Mesothelial cell of epicardium (in vitro differentiated cells): ENCODE measurements around the gene TTC39B. TPM values are rescaled to one million over a fixed set of nuclear protein-coding genes. Genes with fewer than 3 reads are reported as not detected.

Source experiments
- DNase-seq, 2 experiments: peaks; one replicate each; pipeline ENCODE4 v3.0.0; 2021; ENCODE audit warnings: low spot score in 2 of 2; ENCODE audit not compliant: unreplicated experiment in 2 of 2
- H3K27ac Mint-ChIP-seq: 2 replicates; pipeline ENCODE4 v1.8.0; 2021; ENCODE audit warnings: mixed read lengths
- H3K27me3 Mint-ChIP-seq: 2 replicates; pipeline ENCODE4 v1.8.0; 2021; ENCODE audit warnings: low read depth, mixed read lengths
- H3K36me3 Mint-ChIP-seq: 2 replicates; pipeline ENCODE4 v1.8.0; 2021; ENCODE audit warnings: mixed read lengths
- H3K4me1 Mint-ChIP-seq: 2 replicates; pipeline ENCODE4 v1.8.0; 2021; ENCODE audit warnings: mixed read lengths
- H3K4me3 Mint-ChIP-seq: 2 replicates; pipeline ENCODE4 v1.8.0; 2021; ENCODE audit warnings: mild to moderate bottlenecking, moderate library complexity, mixed read lengths
- H3K9me3 Mint-ChIP-seq: 2 replicates; pipeline ENCODE4 v1.8.0; 2021; ENCODE audit warnings: mixed read lengths
- CTCF ChIP-seq: fragments of 200-600 bp; sonication (generic); IDR thresholded peaks from one replicate; pipeline ENCODE4 v1.5.0; 2021; ENCODE audit warnings: antibody characterized with exemption; ENCODE audit not compliant: unreplicated experiment
- total RNA-seq: library from RNA; stranded (reverse); gene quantifications from 3 replicates; pipeline ENCODE4 v1.2.1, GENCODE V29; 2021

TTC39B gene
- total RNA-seq = 5.2 to 6.0 TPM (median 6.0 TPM) in 3 replicates

- peak within 1 kb of the TSS; percentile 81 for H3K27ac Mint-ChIP-seq
- peaks cover 3% of the 10 kb centered on the region for H3K27me3 Mint-ChIP-seq
- peaks cover 16% of the 10 kb centered on the region for H3K4me1 Mint-ChIP-seq
- H3K4me3 Mint-ChIP-seq = peak within 1 kb of the TSS; percentile 92
- H3K36me3 Mint-ChIP-seq = no peaks in the 10 kb centered on the region
- TF ChIP-seq CTCF = no peak
- H3K9me3 Mint-ChIP-seq = no peaks in the 10 kb centered on the region
- DNase-seq = peak; percentile 81 to 90
Observed at GRCh38 chr9:15306757-15307522, at the start of gene TTC39B. Gene TTC39B, minus strand, starts transcription at chr9:15307216. Its CDS starts 91 bp downstream, at chr9:15307125.

- H3K27me3 Mint-ChIP-seq = no peaks in the 10 kb centered on the region
- H3K27ac Mint-ChIP-seq = no peak overlapping the region
- H3K9me3 Mint-ChIP-seq = peaks cover 5% of the 10 kb centered on the region
- H3K4me1 Mint-ChIP-seq = peaks cover 3% of the 10 kb centered on the region
- DNase-seq = no peak
- no peak for TF ChIP-seq CTCF
- no peak overlapping the region for H3K4me3 Mint-ChIP-seq
- H3K36me3 Mint-ChIP-seq = no peaks in the 10 kb centered on the region
Observed at GRCh38 chr9:15355669-15356068, 48.7 kb upstream of the TTC39B start.

DNA sequence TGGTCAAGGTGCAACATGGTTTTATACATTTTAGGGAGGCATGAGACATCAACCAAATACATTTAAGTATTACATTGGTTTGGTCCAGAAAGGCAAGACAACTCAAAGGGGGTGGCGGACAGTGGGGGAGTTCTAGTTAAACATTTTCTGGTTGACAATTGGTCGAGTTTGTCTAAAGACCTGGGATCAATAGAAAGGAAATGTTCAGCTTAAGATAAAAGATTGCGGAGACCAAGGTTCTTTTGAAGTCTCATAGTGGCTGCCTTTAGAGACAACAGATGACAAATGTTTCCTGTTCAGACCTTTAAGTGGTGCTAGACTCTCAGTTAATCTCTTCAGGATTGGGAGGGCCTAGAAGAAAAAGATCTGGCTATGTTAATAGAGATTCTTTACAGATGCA, 47.7 kb upstream of the TTC39B start:
- no peak for DNase-seq
- H3K27ac Mint-ChIP-seq = no peak overlapping the region
- H3K9me3 Mint-ChIP-seq = peaks cover 5% of the 10 kb centered on the region
- H3K4me1 Mint-ChIP-seq = peaks cover 3% of the 10 kb centered on the region
- H3K4me3 Mint-ChIP-seq = no peak overlapping the region
- H3K36me3 Mint-ChIP-seq = no peaks in the 10 kb centered on the region
- no peak for TF ChIP-seq CTCF
- H3K27me3 Mint-ChIP-seq = no peaks in the 10 kb centered on the region

GRCh38 chr9:15353892-15354291, 46.9 kb upstream of the TTC39B start:
- no peak for DNase-seq
- TF ChIP-seq CTCF = no peak
- H3K9me3 Mint-ChIP-seq = peaks cover 5% of the 10 kb centered on the region
- H3K4me1 Mint-ChIP-seq = peaks cover 3% of the 10 kb centered on the region
- H3K4me3 Mint-ChIP-seq = no peak overlapping the region
- no peaks in the 10 kb centered on the region for H3K36me3 Mint-ChIP-seq
- no peak overlapping the region for H3K27ac Mint-ChIP-seq
- H3K27me3 Mint-ChIP-seq = no peaks in the 10 kb centered on the region

DNA sequence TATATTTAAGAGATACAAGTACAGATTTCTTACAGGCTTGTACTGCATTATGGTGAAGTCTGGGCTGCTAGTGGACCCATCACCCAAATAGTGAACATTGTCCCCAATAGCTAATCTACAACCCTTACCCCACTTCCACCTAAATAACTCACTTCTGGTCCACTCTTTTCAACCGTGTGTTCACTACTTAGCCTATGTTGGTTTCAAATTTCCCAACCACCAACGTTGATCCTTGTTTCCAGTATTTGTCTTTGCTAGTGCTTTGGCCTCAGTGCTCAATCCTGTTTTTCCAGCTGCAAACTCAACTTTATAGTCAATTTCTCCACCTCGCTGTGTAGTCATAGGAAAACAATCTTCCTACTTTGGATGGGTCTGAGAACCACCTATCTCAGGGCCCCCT, 45.3 kb upstream of the TTC39B start:
- Mint-ChIP-seq H3K36me3 (no peaks in the 10 kb centered on the region), H3K9me3 (no peaks in the 10 kb centered on the region), H3K4me3 (no peak overlapping the region), H3K4me1 (peaks cover 7% of the 10 kb centered on the region), H3K27ac (no peak overlapping the region), H3K27me3 (no peaks in the 10 kb centered on the region)
- TF ChIP-seq CTCF = no peak
- no peak for DNase-seq
